WTC11 (cell line): ENCODE results near the gene ASS1. TPM values are rescaled to one million over a fixed set of nuclear protein-coding genes. Genes with fewer than 3 reads are reported as not detected.

Experiments
- ATAC-seq: fragments of 200-7000 bp; cut with Tn5 transposase; 2 replicates; pipeline ENCODE4 v1.10.0; 2021; ENCODE audit warnings: mild to moderate bottlenecking, moderate library complexity
- CTCF ChIA-PET: fragments of 300-600 bp; sonication (Branson Sonifier 250); formaldehyde crosslinking; loops from one replicate; lab custom pipeline; 2021; ENCODE audit warnings: antibody characterized with exemption; lab: Charles Lee
- POLR2A ChIA-PET: fragments of 350-600 bp; sonication (Branson Sonifier 250); formaldehyde crosslinking; loops from one replicate; lab custom pipeline; 2021; ENCODE audit warnings: antibody characterized with exemption; lab: Charles Lee
- DNase-seq: peaks from one replicate; pipeline ENCODE4 v3.0.0; 2021; ENCODE audit warnings: low spot score
- H3K27ac Mint-ChIP-seq: 2 replicates; pipeline ENCODE4 v1.8.0; 2021; ENCODE audit warnings: mixed read lengths
- H3K27me3 Mint-ChIP-seq: 2 replicates; pipeline ENCODE4 v1.8.0; 2021; ENCODE audit warnings: low read depth, mild to moderate bottlenecking, moderate library complexity, mixed read lengths
- H3K36me3 Mint-ChIP-seq: 2 replicates; pipeline ENCODE4 v1.8.0; 2021; ENCODE audit warnings: mixed read lengths
- H3K4me1 Mint-ChIP-seq: 2 replicates; pipeline ENCODE4 v1.8.0; 2022; ENCODE audit warnings: mixed read lengths
- H3K4me3 Mint-ChIP-seq: 2 replicates; pipeline ENCODE4 v1.8.0; 2021; ENCODE audit warnings: mild to moderate bottlenecking, moderate library complexity, mixed read lengths
- H3K9me3 Mint-ChIP-seq: 2 replicates; pipeline ENCODE4 v1.8.0; 2021; ENCODE audit warnings: mixed read lengths
- ESRRA ChIP-seq: sonication (generic); formaldehyde crosslinking; IDR thresholded peaks from 2 replicates; pipeline ENCODE4 v1.8.1; 2022; ENCODE audit warnings: mild to moderate bottlenecking, missing genetic modification reagents, borderline replicate concordance
- GABPB1 ChIP-seq: sonication (generic); formaldehyde crosslinking; IDR thresholded peaks from 2 replicates; pipeline ENCODE4 v1.8.1; 2023; ENCODE audit warnings: mild to moderate bottlenecking, missing genetic modification reagents
- MXD4 ChIP-seq: fragments of 250-450 bp; sonication (Bioruptor Pico); IDR thresholded peaks from 2 replicates; pipeline ENCODE4 v1.8.0; 2021; ENCODE audit warnings: mild to moderate bottlenecking, moderate library complexity, borderline replicate concordance
- OVOL2 ChIP-seq: fragments of 250-450 bp; sonication (Bioruptor Pico); IDR thresholded peaks from 2 replicates; pipeline ENCODE4 v1.9.0; 2021; ENCODE audit warnings: mild to moderate bottlenecking, borderline replicate concordance
- PRRX2 ChIP-seq: fragments of 250-450 bp; sonication (Bioruptor Pico); IDR thresholded peaks from 2 replicates; pipeline ENCODE4 v1.8.0; 2021; ENCODE audit warnings: mild to moderate bottlenecking
- SMAD4 ChIP-seq: sonication (generic); formaldehyde crosslinking; IDR thresholded peaks from 2 replicates; pipeline ENCODE4 v1.8.0; 2022; ENCODE audit warnings: mild to moderate bottlenecking, missing genetic modification reagents
- ZNF121 ChIP-seq: sonication (generic); formaldehyde crosslinking; IDR thresholded peaks from 2 replicates; pipeline ENCODE4 v1.8.0; 2023; ENCODE audit warnings: missing genetic modification reagents
- ZNF317 ChIP-seq: sonication (generic); formaldehyde crosslinking; IDR thresholded peaks from 2 replicates; pipeline ENCODE4 v1.8.1; 2023; ENCODE audit warnings: low read depth, mild to moderate bottlenecking, moderate library complexity, missing genetic modification reagents, borderline replicate concordance
- ZNF416 ChIP-seq: fragments of 250-450 bp; sonication (Bioruptor Pico); IDR thresholded peaks from 2 replicates; pipeline ENCODE4 v1.9.0; 2021; ENCODE audit warnings: mild to moderate bottlenecking, inconsistent platforms
- total RNA-seq: library from RNA; stranded (reverse); gene quantifications from 3 replicates; pipeline ENCODE4 v1.2.3, GENCODE V29; 2021
- TF ChIP-seq, protein P1 (sequence below): sonication (generic); formaldehyde crosslinking; IDR thresholded peaks from 2 replicates; pipeline ENCODE4 v1.8.1; 2022; ENCODE audit warnings: missing genetic modification reagents, borderline replicate concordance
- TF ChIP-seq, protein P2 (sequence below): sonication (generic); formaldehyde crosslinking; IDR thresholded peaks from 2 replicates; pipeline ENCODE4 v1.8.1; 2022; ENCODE audit warnings: low read depth, mild to moderate bottlenecking, moderate library complexity, missing genetic modification reagents, borderline replicate concordance
- TF ChIP-seq, protein P3 (sequence below): fragments of 250-450 bp; sonication (Bioruptor Pico); IDR thresholded peaks from 2 replicates; pipeline ENCODE4 v2.1.2; 2022; ENCODE audit warnings: mild to moderate bottlenecking, moderate library complexity
- TF ChIP-seq, protein P4 (sequence below): sonication (generic); formaldehyde crosslinking; IDR thresholded peaks from 2 replicates; pipeline ENCODE4 v1.8.1; 2023; ENCODE audit warnings: mild to moderate bottlenecking, missing genetic modification reagents, moderate library complexity
- TF ChIP-seq, protein P5 (sequence below): sonication (generic); formaldehyde crosslinking; IDR thresholded peaks from 2 replicates; pipeline ENCODE4 v1.8.0; 2022; ENCODE audit warnings: mild to moderate bottlenecking, missing genetic modification reagents
- TF ChIP-seq, protein P6 (sequence below): sonication (generic); formaldehyde crosslinking; IDR thresholded peaks from 2 replicates; pipeline ENCODE4 v1.8.1; 2023; ENCODE audit warnings: mild to moderate bottlenecking, missing genetic modification reagents, borderline replicate concordance
- TF ChIP-seq, protein P7 (sequence below): fragments of 200-600 bp; IDR thresholded peaks from 2 replicates; pipeline ENCODE4 v1.8.0; 2022; ENCODE audit warnings: antibody characterized with exemption
- TF ChIP-seq, protein P8 (sequence below): sonication (generic); formaldehyde crosslinking; IDR thresholded peaks from 2 replicates; pipeline ENCODE4 v1.8.1; 2023; ENCODE audit warnings: mild to moderate bottlenecking, missing genetic modification reagents

ASS1 gene
- total RNA-seq, 1 experiment from 2014 or later = 95.7 TPM

DNA sequence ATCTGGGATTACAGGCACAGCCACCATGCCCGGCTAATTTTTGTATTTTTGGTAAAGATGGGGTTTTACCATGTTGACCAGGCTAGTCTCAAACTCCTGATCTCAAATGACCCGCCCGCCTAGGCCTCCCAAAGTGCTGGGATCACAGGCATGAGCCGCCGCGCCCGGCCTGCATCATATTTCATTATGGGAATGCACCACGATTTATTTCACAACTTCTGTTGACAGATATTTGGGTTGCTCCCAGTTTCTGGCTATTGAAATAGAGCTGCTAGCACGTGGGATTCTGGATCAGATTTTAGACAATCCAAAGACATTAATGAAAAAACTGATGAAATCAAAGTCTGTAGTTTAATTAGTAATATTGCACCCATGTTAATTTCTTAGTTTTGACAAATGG is 86.2 kb downstream of the ASS1 start:
- H3K4me3 Mint-ChIP-seq = no peak overlapping the region
- ATAC-seq = no peak
- DNase-seq = no peak
- H3K4me1 Mint-ChIP-seq = peaks cover 23% of the 10 kb centered on the region
- no peaks in the 10 kb centered on the region for H3K9me3 Mint-ChIP-seq
- H3K27me3 Mint-ChIP-seq = peaks cover 5% of the 10 kb centered on the region; the same call in 1 of the 2 replicates
- ChIA-PET CTCF (no interaction called here), POLR2A (interaction anchor here (1.0 kb wide), 1 partner anchor 9 kb away, joined by 3 read pairs; no protein-coding TSS in a partner anchor)
- H3K36me3 Mint-ChIP-seq = no peaks in the 10 kb centered on the region
- TF ChIP-seq SMAD4 (CRISPR knock-in tag) (no peak), GABPB1 (no peak), MXD4 (CRISPR knock-in tag) (no peak), PRRX2 (CRISPR knock-in tag) (no peak), ZNF416 (CRISPR knock-in tag) (no peak), ESRRA (CRISPR knock-in tag) (no peak)
- TF ChIP-seq, protein P1, sequence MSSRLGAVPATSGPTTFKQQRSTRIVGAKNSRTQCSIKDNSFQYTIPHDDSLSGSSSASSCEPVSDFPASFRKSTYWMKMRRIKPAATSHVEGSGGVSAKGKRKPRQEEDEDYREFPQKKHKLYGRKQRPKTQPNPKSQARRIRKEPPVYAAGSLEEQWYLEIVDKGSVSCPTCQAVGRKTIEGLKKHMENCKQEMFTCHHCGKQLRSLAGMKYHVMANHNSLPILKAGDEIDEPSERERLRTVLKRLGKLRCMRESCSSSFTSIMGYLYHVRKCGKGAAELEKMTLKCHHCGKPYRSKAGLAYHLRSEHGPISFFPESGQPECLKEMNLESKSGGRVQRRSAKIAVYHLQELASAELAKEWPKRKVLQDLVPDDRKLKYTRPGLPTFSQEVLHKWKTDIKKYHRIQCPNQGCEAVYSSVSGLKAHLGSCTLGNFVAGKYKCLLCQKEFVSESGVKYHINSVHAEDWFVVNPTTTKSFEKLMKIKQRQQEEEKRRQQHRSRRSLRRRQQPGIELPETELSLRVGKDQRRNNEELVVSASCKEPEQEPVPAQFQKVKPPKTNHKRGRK (CRISPR knock-in tag) = no peak
- TF ChIP-seq, protein P2, sequence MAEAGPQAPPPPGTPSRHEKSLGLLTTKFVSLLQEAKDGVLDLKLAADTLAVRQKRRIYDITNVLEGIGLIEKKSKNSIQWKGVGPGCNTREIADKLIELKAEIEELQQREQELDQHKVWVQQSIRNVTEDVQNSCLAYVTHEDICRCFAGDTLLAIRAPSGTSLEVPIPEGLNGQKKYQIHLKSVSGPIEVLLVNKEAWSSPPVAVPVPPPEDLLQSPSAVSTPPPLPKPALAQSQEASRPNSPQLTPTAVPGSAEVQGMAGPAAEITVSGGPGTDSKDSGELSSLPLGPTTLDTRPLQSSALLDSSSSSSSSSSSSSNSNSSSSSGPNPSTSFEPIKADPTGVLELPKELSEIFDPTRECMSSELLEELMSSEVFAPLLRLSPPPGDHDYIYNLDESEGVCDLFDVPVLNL (CRISPR knock-in tag) = no peak
- TF ChIP-seq, protein P3, sequence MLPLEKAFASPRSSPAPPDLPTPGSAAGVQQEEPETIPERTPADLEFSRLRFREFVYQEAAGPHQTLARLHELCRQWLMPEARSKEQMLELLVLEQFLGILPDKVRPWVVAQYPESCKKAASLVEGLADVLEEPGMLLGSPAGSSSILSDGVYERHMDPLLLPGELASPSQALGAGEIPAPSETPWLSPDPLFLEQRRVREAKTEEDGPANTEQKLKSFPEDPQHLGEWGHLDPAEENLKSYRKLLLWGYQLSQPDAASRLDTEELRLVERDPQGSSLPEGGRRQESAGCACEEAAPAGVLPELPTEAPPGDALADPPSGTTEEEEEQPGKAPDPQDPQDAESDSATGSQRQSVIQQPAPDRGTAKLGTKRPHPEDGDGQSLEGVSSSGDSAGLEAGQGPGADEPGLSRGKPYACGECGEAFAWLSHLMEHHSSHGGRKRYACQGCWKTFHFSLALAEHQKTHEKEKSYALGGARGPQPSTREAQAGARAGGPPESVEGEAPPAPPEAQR (CRISPR knock-in tag) = no peak
- TF ChIP-seq, protein P4, sequence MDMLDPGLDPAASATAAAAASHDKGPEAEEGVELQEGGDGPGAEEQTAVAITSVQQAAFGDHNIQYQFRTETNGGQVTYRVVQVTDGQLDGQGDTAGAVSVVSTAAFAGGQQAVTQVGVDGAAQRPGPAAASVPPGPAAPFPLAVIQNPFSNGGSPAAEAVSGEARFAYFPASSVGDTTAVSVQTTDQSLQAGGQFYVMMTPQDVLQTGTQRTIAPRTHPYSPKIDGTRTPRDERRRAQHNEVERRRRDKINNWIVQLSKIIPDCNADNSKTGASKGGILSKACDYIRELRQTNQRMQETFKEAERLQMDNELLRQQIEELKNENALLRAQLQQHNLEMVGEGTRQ (CRISPR knock-in tag) = no peak
- H3K27ac Mint-ChIP-seq = no peak overlapping the region

DNA sequence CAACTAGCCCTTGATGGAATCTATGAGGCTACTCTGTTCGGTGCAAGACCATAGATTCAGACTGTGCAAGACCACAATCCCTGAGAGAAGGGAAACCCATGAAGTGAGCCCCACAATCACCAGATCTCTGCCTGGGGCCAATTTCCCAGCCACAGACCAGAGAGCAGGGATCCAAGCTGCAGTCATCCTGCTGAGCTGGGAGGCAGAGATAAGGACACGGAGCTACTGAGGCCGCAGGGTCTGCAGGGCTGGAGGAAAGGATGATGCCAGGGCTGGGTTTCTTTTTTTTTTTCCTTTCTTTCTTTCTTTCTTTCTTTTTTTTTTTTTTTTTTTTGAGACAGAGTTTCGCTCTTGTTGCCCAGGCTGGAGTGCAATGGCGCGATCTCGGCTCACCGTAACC is 86.9 kb downstream of the ASS1 start:
- ChIA-PET POLR2A (interaction anchor here (0.6 to 1.0 kb wide), 2 partner anchors 9 to 34 kb away, joined by 3 read pairs; no protein-coding TSS in a partner anchor), CTCF (no interaction called here)
- TF ChIP-seq, protein P5, sequence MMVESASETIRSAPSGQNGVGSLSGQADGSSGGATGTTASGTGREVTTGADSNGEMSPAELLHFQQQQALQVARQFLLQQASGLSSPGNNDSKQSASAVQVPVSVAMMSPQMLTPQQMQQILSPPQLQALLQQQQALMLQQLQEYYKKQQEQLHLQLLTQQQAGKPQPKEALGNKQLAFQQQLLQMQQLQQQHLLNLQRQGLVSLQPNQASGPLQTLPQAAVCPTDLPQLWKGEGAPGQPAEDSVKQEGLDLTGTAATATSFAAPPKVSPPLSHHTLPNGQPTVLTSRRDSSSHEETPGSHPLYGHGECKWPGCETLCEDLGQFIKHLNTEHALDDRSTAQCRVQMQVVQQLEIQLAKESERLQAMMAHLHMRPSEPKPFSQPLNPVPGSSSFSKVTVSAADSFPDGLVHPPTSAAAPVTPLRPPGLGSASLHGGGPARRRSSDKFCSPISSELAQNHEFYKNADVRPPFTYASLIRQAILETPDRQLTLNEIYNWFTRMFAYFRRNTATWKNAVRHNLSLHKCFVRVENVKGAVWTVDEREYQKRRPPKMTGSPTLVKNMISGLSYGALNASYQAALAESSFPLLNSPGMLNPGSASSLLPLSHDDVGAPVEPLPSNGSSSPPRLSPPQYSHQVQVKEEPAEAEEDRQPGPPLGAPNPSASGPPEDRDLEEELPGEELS (CRISPR knock-in tag) = no peak
- TF ChIP-seq OVOL2 (CRISPR knock-in tag) = no peak
- TF ChIP-seq, protein P6, sequence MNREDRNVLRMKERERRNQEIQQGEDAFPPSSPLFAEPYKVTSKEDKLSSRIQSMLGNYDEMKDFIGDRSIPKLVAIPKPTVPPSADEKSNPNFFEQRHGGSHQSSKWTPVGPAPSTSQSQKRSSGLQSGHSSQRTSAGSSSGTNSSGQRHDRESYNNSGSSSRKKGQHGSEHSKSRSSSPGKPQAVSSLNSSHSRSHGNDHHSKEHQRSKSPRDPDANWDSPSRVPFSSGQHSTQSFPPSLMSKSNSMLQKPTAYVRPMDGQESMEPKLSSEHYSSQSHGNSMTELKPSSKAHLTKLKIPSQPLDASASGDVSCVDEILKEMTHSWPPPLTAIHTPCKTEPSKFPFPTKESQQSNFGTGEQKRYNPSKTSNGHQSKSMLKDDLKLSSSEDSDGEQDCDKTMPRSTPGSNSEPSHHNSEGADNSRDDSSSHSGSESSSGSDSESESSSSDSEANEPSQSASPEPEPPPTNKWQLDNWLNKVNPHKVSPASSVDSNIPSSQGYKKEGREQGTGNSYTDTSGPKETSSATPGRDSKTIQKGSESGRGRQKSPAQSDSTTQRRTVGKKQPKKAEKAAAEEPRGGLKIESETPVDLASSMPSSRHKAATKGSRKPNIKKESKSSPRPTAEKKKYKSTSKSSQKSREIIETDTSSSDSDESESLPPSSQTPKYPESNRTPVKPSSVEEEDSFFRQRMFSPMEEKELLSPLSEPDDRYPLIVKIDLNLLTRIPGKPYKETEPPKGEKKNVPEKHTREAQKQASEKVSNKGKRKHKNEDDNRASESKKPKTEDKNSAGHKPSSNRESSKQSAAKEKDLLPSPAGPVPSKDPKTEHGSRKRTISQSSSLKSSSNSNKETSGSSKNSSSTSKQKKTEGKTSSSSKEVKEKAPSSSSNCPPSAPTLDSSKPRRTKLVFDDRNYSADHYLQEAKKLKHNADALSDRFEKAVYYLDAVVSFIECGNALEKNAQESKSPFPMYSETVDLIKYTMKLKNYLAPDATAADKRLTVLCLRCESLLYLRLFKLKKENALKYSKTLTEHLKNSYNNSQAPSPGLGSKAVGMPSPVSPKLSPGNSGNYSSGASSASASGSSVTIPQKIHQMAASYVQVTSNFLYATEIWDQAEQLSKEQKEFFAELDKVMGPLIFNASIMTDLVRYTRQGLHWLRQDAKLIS (CRISPR knock-in tag) = no peak
- TF ChIP-seq ZNF121 (CRISPR knock-in tag) = no peak
- TF ChIP-seq, protein P7, sequence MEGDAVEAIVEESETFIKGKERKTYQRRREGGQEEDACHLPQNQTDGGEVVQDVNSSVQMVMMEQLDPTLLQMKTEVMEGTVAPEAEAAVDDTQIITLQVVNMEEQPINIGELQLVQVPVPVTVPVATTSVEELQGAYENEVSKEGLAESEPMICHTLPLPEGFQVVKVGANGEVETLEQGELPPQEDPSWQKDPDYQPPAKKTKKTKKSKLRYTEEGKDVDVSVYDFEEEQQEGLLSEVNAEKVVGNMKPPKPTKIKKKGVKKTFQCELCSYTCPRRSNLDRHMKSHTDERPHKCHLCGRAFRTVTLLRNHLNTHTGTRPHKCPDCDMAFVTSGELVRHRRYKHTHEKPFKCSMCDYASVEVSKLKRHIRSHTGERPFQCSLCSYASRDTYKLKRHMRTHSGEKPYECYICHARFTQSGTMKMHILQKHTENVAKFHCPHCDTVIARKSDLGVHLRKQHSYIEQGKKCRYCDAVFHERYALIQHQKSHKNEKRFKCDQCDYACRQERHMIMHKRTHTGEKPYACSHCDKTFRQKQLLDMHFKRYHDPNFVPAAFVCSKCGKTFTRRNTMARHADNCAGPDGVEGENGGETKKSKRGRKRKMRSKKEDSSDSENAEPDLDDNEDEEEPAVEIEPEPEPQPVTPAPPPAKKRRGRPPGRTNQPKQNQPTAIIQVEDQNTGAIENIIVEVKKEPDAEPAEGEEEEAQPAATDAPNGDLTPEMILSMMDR = no peak
- TF ChIP-seq ZNF317 = no peak
- TF ChIP-seq, protein P1 (CRISPR knock-in tag) = no peak
- TF ChIP-seq, protein P8, sequence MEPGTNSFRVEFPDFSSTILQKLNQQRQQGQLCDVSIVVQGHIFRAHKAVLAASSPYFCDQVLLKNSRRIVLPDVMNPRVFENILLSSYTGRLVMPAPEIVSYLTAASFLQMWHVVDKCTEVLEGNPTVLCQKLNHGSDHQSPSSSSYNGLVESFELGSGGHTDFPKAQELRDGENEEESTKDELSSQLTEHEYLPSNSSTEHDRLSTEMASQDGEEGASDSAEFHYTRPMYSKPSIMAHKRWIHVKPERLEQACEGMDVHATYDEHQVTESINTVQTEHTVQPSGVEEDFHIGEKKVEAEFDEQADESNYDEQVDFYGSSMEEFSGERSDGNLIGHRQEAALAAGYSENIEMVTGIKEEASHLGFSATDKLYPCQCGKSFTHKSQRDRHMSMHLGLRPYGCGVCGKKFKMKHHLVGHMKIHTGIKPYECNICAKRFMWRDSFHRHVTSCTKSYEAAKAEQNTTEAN (CRISPR knock-in tag) = no peak

More for the DNA sequence above, 86.9 kb downstream of the ASS1 start:
- ATAC-seq (no peak), DNase-seq (no peak)
- Mint-ChIP-seq H3K36me3 (no peaks in the 10 kb centered on the region), H3K9me3 (no peaks in the 10 kb centered on the region), H3K27ac (no peak overlapping the region), H3K4me3 (no peak overlapping the region), H3K4me1 (peaks cover 26% of the 10 kb centered on the region), H3K27me3 (peaks cover 10% of the 10 kb centered on the region)
